CD14-positive monocyte (primary cell): ENCODE results near the gene DYSF. TPM values are rescaled to one million over a fixed set of nuclear protein-coding genes. Genes with fewer than 3 reads are reported as not detected.

Experiments used
- DNase-seq, 3 donors: peaks; one replicate each; pipeline ENCODE4 v3.0.0-alpha.2; 2011 to 2022
- H2AFZ ChIP-seq: 2 replicates; pipeline ENCODE4 v1.6.0; 2012; ENCODE audit warnings: mild to moderate bottlenecking, low read depth, low read length, inconsistent platforms; ENCODE audit not compliant: insufficient read depth, poor library complexity, severe bottlenecking
- H3K27ac ChIP-seq, 2 donors: 1 replicate in 1 of 2; 2 replicates in 1 of 2; pipeline ENCODE4 v1.5.1; 2012 to 2013; ENCODE audit warnings: low read length in 2 of 2, control low read depth in 1 of 2, inconsistent platforms in 1 of 2, low read depth in 1 of 2, mild to moderate bottlenecking in 1 of 2
- H3K27me3 ChIP-seq, 2 donors: one replicate each; pipeline versions ENCODE4 v1.6.0 to v1.6.1; 2011 to 2013; ENCODE audit warnings: low read length in 2 of 2; ENCODE audit not compliant: control insufficient read depth in 2 of 2, insufficient read depth in 2 of 2
- H3K36me3 ChIP-seq, 2 donors: replicated peaks in 1 of 2; 1 replicate in 1 of 2; 2 replicates in 1 of 2; pipeline versions ENCODE4 v1.5.1 to v1.6.1; 2012 to 2013; ENCODE audit warnings: low read length in 2 of 2, control low read depth in 1 of 2, inconsistent platforms in 1 of 2, mild to moderate bottlenecking in 1 of 2; ENCODE audit not compliant: insufficient read depth in 2 of 2, control insufficient read depth in 1 of 2
- H3K4me1 ChIP-seq, 2 donors: 1 replicate in 1 of 2; 2 replicates in 1 of 2; pipeline versions ENCODE4 v1.5.1 to v1.6.1; 2012 to 2013; ENCODE audit warnings: low read length in 2 of 2, control low read depth in 1 of 2, inconsistent platforms in 1 of 2, mild to moderate bottlenecking in 1 of 2, moderate library complexity in 1 of 2; ENCODE audit not compliant: insufficient read depth in 2 of 2, control insufficient read depth in 1 of 2
- H3K4me2 ChIP-seq: replicated peaks from 2 replicates; pipeline ENCODE3; 2012; ENCODE audit warnings: low read length, moderate library complexity, mild to moderate bottlenecking; ENCODE audit not compliant: poor library complexity, severe bottlenecking; ENCODE audit errors: extremely low read depth
- H3K4me3 ChIP-seq, 3 experiments: fragments of 200-600 bp in 1 of 3; sonication (generic) in 1 of 3; replicated peaks in 1 of 3; 1 replicate in 2 of 3; 2 replicates in 1 of 3; pipeline ENCODE4 v1.5.1; 2011 to 2013; ENCODE audit warnings: low read length in 3 of 3, mild to moderate bottlenecking in 3 of 3, control low read depth in 2 of 3, low read depth in 2 of 3, inconsistent platforms in 1 of 3, moderate library complexity in 1 of 3
- H3K79me2 ChIP-seq: 2 replicates; pipeline ENCODE4 v1.6.0; 2012; ENCODE audit warnings: mild to moderate bottlenecking, control low read depth, inconsistent platforms, low read length, moderate library complexity; ENCODE audit not compliant: insufficient read depth
- H3K9ac ChIP-seq: 2 replicates; pipeline ENCODE4 v1.6.0; 2017; ENCODE audit warnings: low read length, mild to moderate bottlenecking; ENCODE audit not compliant: insufficient read depth, poor library complexity, severe bottlenecking
- H3K9me3 ChIP-seq, 2 donors: replicated peaks in 1 of 2; 1 replicate in 1 of 2; 2 replicates in 1 of 2; pipeline versions ENCODE4 v1.5.1 to v1.6.1; 2012 to 2013; ENCODE audit warnings: low read length in 2 of 2, control low read depth in 1 of 2; ENCODE audit not compliant: control insufficient read depth in 1 of 2, insufficient read depth in 1 of 2
- H4K20me1 ChIP-seq: 2 replicates; pipeline ENCODE4 v1.6.0; 2012; ENCODE audit warnings: mild to moderate bottlenecking, low read length, control low read depth, moderate library complexity; ENCODE audit not compliant: insufficient read depth
- H3K27ac Mint-ChIP-seq, 7 donors: one replicate each; pipeline ENCODE4 v1.8.0; 2020; ENCODE audit warnings: mild to moderate bottlenecking in 7 of 7, mixed read lengths in 7 of 7, moderate library complexity in 6 of 7, inconsistent platforms in 2 of 7
- H3K27me3 Mint-ChIP-seq, 3 donors: one replicate each; pipeline ENCODE4 v1.8.0; 2021 to 2022; ENCODE audit warnings: low read depth in 3 of 3, mild to moderate bottlenecking in 3 of 3, mixed read lengths in 3 of 3, moderate library complexity in 3 of 3, inconsistent platforms in 1 of 3
- H3K36me3 Mint-ChIP-seq, 2 donors: one replicate each; pipeline ENCODE4 v1.8.0; 2020; ENCODE audit warnings: mixed read lengths in 2 of 2, inconsistent platforms in 1 of 2, mild to moderate bottlenecking in 1 of 2
- H3K4me1 Mint-ChIP-seq: one replicate; pipeline ENCODE4 v1.8.0; 2020; ENCODE audit warnings: mild to moderate bottlenecking, mixed read lengths
- H3K4me3 Mint-ChIP-seq, 2 donors: one replicate each; pipeline ENCODE4 v1.8.0; 2020; ENCODE audit warnings: mild to moderate bottlenecking in 2 of 2, mixed read lengths in 2 of 2, moderate library complexity in 1 of 2
- H3K9me3 Mint-ChIP-seq, 7 donors: one replicate each; pipeline ENCODE4 v1.8.0; 2020 to 2022; ENCODE audit warnings: mixed read lengths in 7 of 7, mild to moderate bottlenecking in 6 of 7, moderate library complexity in 6 of 7, inconsistent platforms in 2 of 7
- CTCF ChIP-seq: fragments of 200-600 bp; IDR thresholded peaks from one replicate; pipeline ENCODE4 v1.8.0; 2022; ENCODE audit warnings: antibody characterized with exemption, mild to moderate bottlenecking
- WGBS: methylation state at CpG from one replicate; pipeline ENCODE4 v1.1.5; 2013; ENCODE audit warnings: missing lambda C conversion rate; ENCODE audit not compliant: insufficient coverage; 5-methylcytosine and 5-hydroxymethylcytosine counted together
- intact Hi-C, 2 donors: fragments of 100-400 bp; cut with micrococcal nuclease; formaldehyde crosslinking; loops; one replicate each; pipeline versions ENCODE4 v1.15.0 to v1.15.1; 2023
- polyA plus RNA-seq, 3 donors: library from polyadenylated mRNA; depleted of rRNA in 1 of 3; unstranded in 2 of 3; stranded (reverse) in 1 of 3; fragments of 300-500 nt in 2 of 3; fragments of >200 nt in 1 of 3; fragmentation: Illumina TruSeq in 2 of 3; gene quantifications; 1 replicate in 2 of 3; 2 replicates in 1 of 3; pipeline ENCODE4 v1.2.3, GENCODE V29; 2012 to 2021

The DYSF gene
- polyA plus RNA-seq, 3 donors, result 16.1 to 72.5 (median 31.2) TPM

- Histone ChIP-seq H3K9me3 (no peaks in the 10 kb centered on the region), H3K27me3 (no peaks in the 10 kb centered on the region), H3K9ac (no peak overlapping the region), H3K4me3 (no peak overlapping the region), H3K79me2 (no peaks in the 10 kb centered on the region), H2AFZ (no peak overlapping the region), H3K36me3 (peaks cover 70 to 100% of the 10 kb centered on the region in 2 donors), H3K27ac (no peak overlapping the region), H3K4me1 (no peaks in the 10 kb centered on the region), H4K20me1 (peaks cover 86% of the 10 kb centered on the region), H3K4me2 (no peak overlapping the region)
- peaks cover 2% of the 10 kb centered on the region for H3K4me1 Mint-ChIP-seq
- H3K4me3 Mint-ChIP-seq, result no peak overlapping the region
- peaks cover 82 to 91% of the 10 kb centered on the region in 2 donors for H3K36me3 Mint-ChIP-seq
- WGBS, result 92% methylated on average over 7 of the region's 12 CpGs
- peaks cover 0 to 2% (median 2%) of the 10 kb centered on the region in 3 donors for H3K27me3 Mint-ChIP-seq
- intact Hi-C loops, result no loop called here
- no peaks in the 10 kb centered on the region for H3K9me3 Mint-ChIP-seq
- no peak for TF ChIP-seq CTCF
- no peak for DNase-seq
- H3K27ac Mint-ChIP-seq, result no peak overlapping the region
These were observed 138.9 kb downstream of the DYSF start for GRCh38 chr2:71592181-71592711.

GRCh38 chr2:71595569-71595968 lies 142.2 kb downstream of the DYSF start:
- peaks cover 75% of the 10 kb centered on the region for H4K20me1 ChIP-seq
- no peak overlapping the region for H3K27ac Mint-ChIP-seq
- no peak overlapping the region for H3K4me3 ChIP-seq
- H3K27me3 Mint-ChIP-seq, result peaks cover 2% of the 10 kb centered on the region in 3 donors
- no peaks in the 10 kb centered on the region for H3K27me3 ChIP-seq
- peaks cover 83 to 100% of the 10 kb centered on the region in 2 donors for H3K36me3 ChIP-seq
- WGBS, result 89% methylated on average over 2 of the region's 7 CpGs
- no peak overlapping the region for H3K9ac ChIP-seq
- no peak overlapping the region for H3K27ac ChIP-seq
- peaks cover 81 to 92% of the 10 kb centered on the region in 2 donors for H3K36me3 Mint-ChIP-seq
- H3K4me1 ChIP-seq, result no peaks in the 10 kb centered on the region
- H3K4me3 Mint-ChIP-seq, result no peak overlapping the region
- no peaks in the 10 kb centered on the region for H3K9me3 ChIP-seq
- no peaks in the 10 kb centered on the region for H3K9me3 Mint-ChIP-seq
- no peak for DNase-seq
- no peak overlapping the region for H2AFZ ChIP-seq
- H3K79me2 ChIP-seq, result no peaks in the 10 kb centered on the region
- no peaks in the 10 kb centered on the region for H3K4me1 Mint-ChIP-seq
- H3K4me2 ChIP-seq, result no peak overlapping the region
- no peak for TF ChIP-seq CTCF
- intact Hi-C loops, result no loop called here
